HepG2 (cell line): Measurements from ENCODE around the gene TRMT2A. TPM values are rescaled to one million over a fixed set of nuclear protein-coding genes. Genes with fewer than 3 reads are reported as not detected.

ENCODE experiments used
- AKAP8 ChIP-seq: sonication (generic); formaldehyde crosslinking; IDR thresholded peaks from 2 replicates; pipeline ENCODE4 v1.5.1; 2020; ENCODE audit warnings: mild to moderate bottlenecking, missing genetic modification reagents
- MTA3 ChIP-seq: sonication (generic); formaldehyde crosslinking; IDR thresholded peaks from 2 replicates; pipeline ENCODE4 v1.4.0; 2020; ENCODE audit warnings: missing genetic modification reagents
- NKX3-1 ChIP-seq: sonication (generic); formaldehyde crosslinking; IDR thresholded peaks from 2 replicates; pipeline ENCODE4 v1.5.0; 2020; ENCODE audit warnings: missing genetic modification reagents
- PHF20 ChIP-seq: sonication (generic); formaldehyde crosslinking; IDR thresholded peaks from 2 replicates; pipeline ENCODE4 v1.5.0; 2020; ENCODE audit warnings: mild to moderate bottlenecking, missing genetic modification reagents
- PTBP1 ChIP-seq: fragments of 200-400 bp; formaldehyde crosslinking; IDR thresholded peaks from 2 replicates; pipeline ENCODE4 v1.6.1; 2018; ENCODE audit warnings: low read length, low read depth; ENCODE audit not compliant: poor library complexity, severe bottlenecking
- RCOR2 ChIP-seq: IDR thresholded peaks from 2 replicates; pipeline ENCODE4 v1.6.1; 2016; ENCODE audit warnings: missing biosample characterization, missing genetic modification reagents
- SRSF4 ChIP-seq: fragments of 200-400 bp; formaldehyde crosslinking; IDR thresholded peaks from one replicate; pipeline ENCODE4 v1.6.1; 2018; ENCODE audit warnings: mild to moderate bottlenecking, low read depth, low read length, moderate library complexity; ENCODE audit not compliant: poor library complexity, severe bottlenecking
- TCF7L2 ChIP-seq: IDR thresholded peaks from 2 replicates; pipeline ENCODE4 v1.6.1; 2011; ENCODE audit warnings: mild to moderate bottlenecking, low read depth, low read length, moderate library complexity
- TGIF2 ChIP-seq: IDR thresholded peaks from 2 replicates; pipeline ENCODE4 v1.6.1; 2016; ENCODE audit warnings: control low read depth, missing compliant biosample characterization
- TRIM24 ChIP-seq: sonication (generic); formaldehyde crosslinking; IDR thresholded peaks from 2 replicates; pipeline ENCODE4 v1.8.0; 2022; ENCODE audit warnings: mild to moderate bottlenecking, missing genetic modification reagents
- U2AF1 ChIP-seq: fragments of 200-400 bp; formaldehyde crosslinking; optimal IDR thresholded peaks from 2 replicates; pipeline ENCODE3; 2017; ENCODE audit warnings: mild to moderate bottlenecking, low read depth, low read length
- ZBTB42 ChIP-seq: sonication (generic); formaldehyde crosslinking; IDR thresholded peaks from 2 replicates; pipeline ENCODE4 v1.5.0; 2020; ENCODE audit warnings: mild to moderate bottlenecking, missing genetic modification reagents
- ZBTB7A ChIP-seq: sonication (generic); formaldehyde crosslinking; IDR thresholded peaks from 2 replicates; pipeline ENCODE4 v1.8.0; 2022; ENCODE audit warnings: mild to moderate bottlenecking, missing genetic modification reagents
- ZFP82 ChIP-seq: sonication (generic); formaldehyde crosslinking; IDR thresholded peaks from 2 replicates; pipeline ENCODE4 v1.5.1; 2020; ENCODE audit warnings: mild to moderate bottlenecking, missing genetic modification reagents, borderline replicate concordance
- ZNF143 ChIP-seq: sonication (generic); formaldehyde crosslinking; IDR thresholded peaks from 2 replicates; pipeline ENCODE4 v1.4.0; 2020; ENCODE audit warnings: missing genetic modification reagents
- ZNF205 ChIP-seq: IDR thresholded peaks from 2 replicates; pipeline ENCODE4 v1.6.1; 2018; ENCODE audit warnings: missing biosample characterization, missing genetic modification reagents
- ZNF746 ChIP-seq: sonication (generic); formaldehyde crosslinking; IDR thresholded peaks from 2 replicates; pipeline ENCODE4 v1.8.0; 2022; ENCODE audit warnings: mild to moderate bottlenecking, missing genetic modification reagents
- ZNF792 ChIP-seq: IDR thresholded peaks from 2 replicates; pipeline ENCODE4 v1.6.1; 2016
- ZNF883 ChIP-seq: sonication (generic); formaldehyde crosslinking; IDR thresholded peaks from 2 replicates; pipeline ENCODE4 v1.5.1; 2020; ENCODE audit warnings: mild to moderate bottlenecking, missing genetic modification reagents; ENCODE audit errors: not compliant biosample characterization
- polyA plus RNA-seq, 8 experiments: library from polyadenylated mRNA; depleted of rRNA in 3 of 8; stranded (reverse) in 7 of 8; unstranded in 1 of 8; fragments of >200 nt; fragmentation: Illumina TruSeq in 4 of 8; extraction: Trizol in 4 of 8; gene quantifications; 2 replicates each; pipeline versions ENCODE4 v1.2.1 to v1.2.3, GENCODE V29; 2011 to 2016; ENCODE audit warnings: low read depth in 4 of 8, missing spikeins in 1 of 8, mixed read lengths in 1 of 8; ENCODE audit not compliant: insufficient read depth in 1 of 8
- total RNA-seq, 5 experiments: library from RNA; depleted of rRNA; stranded (reverse); fragments of >200 nt; fragmentation: Illumina TruSeq; extraction: Trizol; gene quantifications; 2 replicates each; pipeline ENCODE4 v1.2.3, GENCODE V29; 2016; ENCODE audit warnings: low read depth in 1 of 5
- TF ChIP-seq, protein P1 (sequence below): fragments of 450-650 bp; IDR thresholded peaks from 2 replicates; pipeline ENCODE4 v1.6.1; 2017
- TF ChIP-seq, protein P2 (sequence below): sonication (generic); formaldehyde crosslinking; IDR thresholded peaks from 2 replicates; pipeline ENCODE4 v1.4.0; 2020; ENCODE audit warnings: missing genetic modification reagents
- TF ChIP-seq, protein P3 (sequence below): sonication (generic); formaldehyde crosslinking; IDR thresholded peaks from 2 replicates; pipeline ENCODE4 v1.4.0; 2020; ENCODE audit warnings: mild to moderate bottlenecking, missing genetic modification reagents, borderline replicate concordance
- TF ChIP-seq, protein P4 (sequence below): sonication (generic); formaldehyde crosslinking; IDR thresholded peaks from 2 replicates; pipeline ENCODE4 v1.8.0; 2022; ENCODE audit warnings: low read depth, missing genetic modification reagents
- TF ChIP-seq, protein P5 (sequence below): sonication (generic); formaldehyde crosslinking; IDR thresholded peaks from 2 replicates; pipeline ENCODE4 v1.4.0; 2020; ENCODE audit warnings: low read depth, mild to moderate bottlenecking, missing genetic modification reagents

Gene TRMT2A
- total and polyA plus RNA-seq, 2 of the 13 experiments (the other 11 are each of a cell fraction or from before 2014, with no cell fraction given) = 24.0 to 30.3 TPM

DNA sequence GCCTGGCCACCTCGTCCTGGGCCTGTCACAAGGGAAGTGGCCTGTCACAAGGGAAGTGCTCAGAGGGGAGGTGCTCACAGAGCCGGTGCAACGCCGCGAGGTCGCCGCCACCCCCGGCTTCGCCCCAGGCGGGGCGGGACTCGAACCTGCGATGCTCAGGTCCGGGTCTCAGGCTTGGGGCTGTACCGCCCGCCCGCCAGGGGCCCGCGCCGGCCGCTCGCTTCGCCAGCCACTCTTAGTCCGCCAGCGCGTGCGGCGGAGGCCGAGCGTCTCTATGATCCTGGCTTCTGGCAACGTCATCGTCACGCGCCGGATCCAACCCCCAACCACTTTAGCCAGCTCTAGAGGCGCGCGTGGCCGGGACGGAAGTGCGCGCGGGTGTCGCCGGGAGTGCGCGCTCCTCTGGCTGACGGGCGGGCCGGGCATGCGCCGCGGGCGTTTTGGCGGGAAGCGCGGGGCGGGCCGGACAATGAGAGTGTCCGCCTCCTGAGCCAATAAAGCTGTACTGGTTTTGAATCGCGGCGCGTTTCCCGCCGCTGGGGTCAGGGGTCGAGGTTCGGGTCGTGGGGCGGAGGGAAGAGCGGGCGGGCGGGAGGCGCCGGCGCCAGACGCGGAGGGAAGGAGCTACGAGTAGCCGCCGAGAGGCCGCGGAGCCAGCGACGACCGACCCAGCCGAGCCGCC is at the start of gene TRMT2A (continued):
- no peak for TF ChIP-seq TCF7L2
- TF ChIP-seq ZBTB7A (CRISPR knock-in tag) = no peak
- TF ChIP-seq ZNF205 (CRISPR knock-in tag) = no peak; the same call in 1 of the 2 replicates
- peak; percentile 81; the same call in 1 of the 2 replicates for TF ChIP-seq ZNF746
- TF ChIP-seq, protein P1, sequence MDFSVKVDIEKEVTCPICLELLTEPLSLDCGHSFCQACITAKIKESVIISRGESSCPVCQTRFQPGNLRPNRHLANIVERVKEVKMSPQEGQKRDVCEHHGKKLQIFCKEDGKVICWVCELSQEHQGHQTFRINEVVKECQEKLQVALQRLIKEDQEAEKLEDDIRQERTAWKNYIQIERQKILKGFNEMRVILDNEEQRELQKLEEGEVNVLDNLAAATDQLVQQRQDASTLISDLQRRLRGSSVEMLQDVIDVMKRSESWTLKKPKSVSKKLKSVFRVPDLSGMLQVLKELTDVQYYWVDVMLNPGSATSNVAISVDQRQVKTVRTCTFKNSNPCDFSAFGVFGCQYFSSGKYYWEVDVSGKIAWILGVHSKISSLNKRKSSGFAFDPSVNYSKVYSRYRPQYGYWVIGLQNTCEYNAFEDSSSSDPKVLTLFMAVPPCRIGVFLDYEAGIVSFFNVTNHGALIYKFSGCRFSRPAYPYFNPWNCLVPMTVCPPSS = no peak
- TF ChIP-seq, protein P2, sequence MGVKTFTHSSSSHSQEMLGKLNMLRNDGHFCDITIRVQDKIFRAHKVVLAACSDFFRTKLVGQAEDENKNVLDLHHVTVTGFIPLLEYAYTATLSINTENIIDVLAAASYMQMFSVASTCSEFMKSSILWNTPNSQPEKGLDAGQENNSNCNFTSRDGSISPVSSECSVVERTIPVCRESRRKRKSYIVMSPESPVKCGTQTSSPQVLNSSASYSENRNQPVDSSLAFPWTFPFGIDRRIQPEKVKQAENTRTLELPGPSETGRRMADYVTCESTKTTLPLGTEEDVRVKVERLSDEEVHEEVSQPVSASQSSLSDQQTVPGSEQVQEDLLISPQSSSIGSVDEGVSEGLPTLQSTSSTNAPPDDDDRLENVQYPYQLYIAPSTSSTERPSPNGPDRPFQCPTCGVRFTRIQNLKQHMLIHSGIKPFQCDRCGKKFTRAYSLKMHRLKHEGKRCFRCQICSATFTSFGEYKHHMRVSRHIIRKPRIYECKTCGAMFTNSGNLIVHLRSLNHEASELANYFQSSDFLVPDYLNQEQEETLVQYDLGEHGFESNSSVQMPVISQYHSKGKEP (CRISPR knock-in tag) = peak; percentile 34; the same call in 1 of the 2 replicates
- no peak for TF ChIP-seq U2AF1
- TF ChIP-seq, protein P3, sequence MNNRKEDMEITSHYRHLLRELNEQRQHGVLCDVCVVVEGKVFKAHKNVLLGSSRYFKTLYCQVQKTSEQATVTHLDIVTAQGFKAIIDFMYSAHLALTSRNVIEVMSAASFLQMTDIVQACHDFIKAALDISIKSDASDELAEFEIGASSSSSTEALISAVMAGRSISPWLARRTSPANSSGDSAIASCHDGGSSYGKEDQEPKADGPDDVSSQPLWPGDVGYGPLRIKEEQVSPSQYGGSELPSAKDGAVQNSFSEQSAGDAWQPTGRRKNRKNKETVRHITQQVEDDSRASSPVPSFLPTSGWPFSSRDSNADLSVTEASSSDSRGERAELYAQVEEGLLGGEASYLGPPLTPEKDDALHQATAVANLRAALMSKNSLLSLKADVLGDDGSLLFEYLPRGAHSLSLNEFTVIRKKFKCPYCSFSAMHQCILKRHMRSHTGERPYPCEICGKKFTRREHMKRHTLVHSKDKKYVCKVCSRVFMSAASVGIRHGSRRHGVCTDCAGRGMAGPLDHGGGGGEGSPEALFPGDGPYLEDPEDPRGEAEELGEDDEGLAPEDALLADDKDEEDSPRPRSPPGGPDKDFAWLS (CRISPR knock-in tag) = no peak
- peak; percentile 68 for TF ChIP-seq TGIF2 (CRISPR knock-in tag)
- TF ChIP-seq, protein P4, sequence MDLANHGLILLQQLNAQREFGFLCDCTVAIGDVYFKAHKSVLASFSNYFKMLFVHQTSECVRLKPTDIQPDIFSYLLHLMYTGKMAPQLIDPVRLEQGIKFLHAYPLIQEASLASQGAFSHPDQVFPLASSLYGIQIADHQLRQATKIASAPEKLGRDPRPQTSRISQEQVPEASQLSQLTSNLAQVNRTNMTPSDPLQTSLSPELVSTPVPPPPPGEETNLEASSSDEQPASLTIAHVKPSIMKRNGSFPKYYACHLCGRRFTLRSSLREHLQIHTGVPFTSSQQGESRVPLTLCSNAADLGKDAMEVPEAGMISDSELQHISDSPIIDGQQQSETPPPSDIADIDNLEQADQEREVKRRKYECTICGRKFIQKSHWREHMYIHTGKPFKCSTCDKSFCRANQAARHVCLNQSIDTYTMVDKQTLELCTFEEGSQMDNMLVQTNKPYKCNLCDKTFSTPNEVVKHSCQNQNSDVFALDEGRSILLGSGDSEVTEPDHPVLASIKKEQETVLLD (CRISPR knock-in tag) = peak; percentile 99
- TF ChIP-seq ZNF792 = peak; percentile 91
- TF ChIP-seq PHF20 (CRISPR knock-in tag) = peak; percentile 96
- peak; percentile 90 for TF ChIP-seq NKX3-1 (CRISPR knock-in tag)
- no peak; the same call in 1 of the 2 replicates for TF ChIP-seq AKAP8
- TF ChIP-seq, protein P5, sequence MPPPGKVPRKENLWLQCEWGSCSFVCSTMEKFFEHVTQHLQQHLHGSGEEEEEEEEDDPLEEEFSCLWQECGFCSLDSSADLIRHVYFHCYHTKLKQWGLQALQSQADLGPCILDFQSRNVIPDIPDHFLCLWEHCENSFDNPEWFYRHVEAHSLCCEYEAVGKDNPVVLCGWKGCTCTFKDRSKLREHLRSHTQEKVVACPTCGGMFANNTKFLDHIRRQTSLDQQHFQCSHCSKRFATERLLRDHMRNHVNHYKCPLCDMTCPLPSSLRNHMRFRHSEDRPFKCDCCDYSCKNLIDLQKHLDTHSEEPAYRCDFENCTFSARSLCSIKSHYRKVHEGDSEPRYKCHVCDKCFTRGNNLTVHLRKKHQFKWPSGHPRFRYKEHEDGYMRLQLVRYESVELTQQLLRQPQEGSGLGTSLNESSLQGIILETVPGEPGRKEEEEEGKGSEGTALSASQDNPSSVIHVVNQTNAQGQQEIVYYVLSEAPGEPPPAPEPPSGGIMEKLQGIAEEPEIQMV (CRISPR knock-in tag) = peak; percentile 71
- TF ChIP-seq PTBP1 = no peak
- TF ChIP-seq TRIM24 (CRISPR knock-in tag) = 0 out of 2 replicates have a peak, but pooled peaks have one; percentile 32
- no peak for TF ChIP-seq RCOR2 (CRISPR knock-in tag)
- 0 out of 2 replicates have a peak, but pooled peaks have one; percentile 65 for TF ChIP-seq ZFP82 (CRISPR knock-in tag)
- TF ChIP-seq MTA3 = no peak
- TF ChIP-seq ZBTB42 (CRISPR knock-in tag) = 0 out of 2 replicates have a peak, but pooled peaks have one; percentile 57
- TF ChIP-seq ZNF143 (CRISPR knock-in tag) = peak; percentile 92
- TF ChIP-seq SRSF4 = no peak
- no peak for TF ChIP-seq ZNF883 (CRISPR knock-in tag)
